Stimulated activated naive B cell treated with anti-CD40 and anti-IgM and Interleukin-4, amounts not matched to agents 10 μg/mL and 1 μg/mL and 100 μg/mL, for 72 hours (primary cell): ENCODE data around the gene ITIH4.

Experiments
- ATAC-seq, 2 donors: fragments of 150-1000 bp; cut with Tn5 transposase; replicated peaks; 2 replicates each; pipeline ENCODE4 v1.10.0; 2021; ENCODE audit warnings: moderate library complexity in 1 of 2
- DNase-seq: peaks from one replicate; pipeline ENCODE4 v3.0.0; 2021
- H3K27ac Mint-ChIP-seq: one replicate; pipeline ENCODE4 v1.8.0; 2022; ENCODE audit warnings: mild to moderate bottlenecking, mixed read lengths
- H3K27me3 Mint-ChIP-seq, 2 donors: one replicate each; pipeline ENCODE4 v1.8.0; 2022; ENCODE audit warnings: mixed read lengths in 2 of 2
- H3K36me3 Mint-ChIP-seq, 2 donors: one replicate each; pipeline ENCODE4 v1.8.0; 2022; ENCODE audit warnings: mixed read lengths in 2 of 2, mild to moderate bottlenecking in 1 of 2
- H3K4me1 Mint-ChIP-seq, 2 donors: one replicate each; pipeline ENCODE4 v1.8.0; 2022; ENCODE audit warnings: mixed read lengths in 2 of 2, mild to moderate bottlenecking in 1 of 2
- H3K4me3 Mint-ChIP-seq, 2 donors: one replicate each; pipeline ENCODE4 v1.8.0; 2022; ENCODE audit warnings: mild to moderate bottlenecking in 2 of 2, mixed read lengths in 2 of 2, moderate library complexity in 1 of 2
- H3K9me3 Mint-ChIP-seq, 2 donors: one replicate each; pipeline ENCODE4 v1.8.0; 2022; ENCODE audit warnings: mixed read lengths in 2 of 2, mild to moderate bottlenecking in 1 of 2

Gene ITIH4

DNA sequence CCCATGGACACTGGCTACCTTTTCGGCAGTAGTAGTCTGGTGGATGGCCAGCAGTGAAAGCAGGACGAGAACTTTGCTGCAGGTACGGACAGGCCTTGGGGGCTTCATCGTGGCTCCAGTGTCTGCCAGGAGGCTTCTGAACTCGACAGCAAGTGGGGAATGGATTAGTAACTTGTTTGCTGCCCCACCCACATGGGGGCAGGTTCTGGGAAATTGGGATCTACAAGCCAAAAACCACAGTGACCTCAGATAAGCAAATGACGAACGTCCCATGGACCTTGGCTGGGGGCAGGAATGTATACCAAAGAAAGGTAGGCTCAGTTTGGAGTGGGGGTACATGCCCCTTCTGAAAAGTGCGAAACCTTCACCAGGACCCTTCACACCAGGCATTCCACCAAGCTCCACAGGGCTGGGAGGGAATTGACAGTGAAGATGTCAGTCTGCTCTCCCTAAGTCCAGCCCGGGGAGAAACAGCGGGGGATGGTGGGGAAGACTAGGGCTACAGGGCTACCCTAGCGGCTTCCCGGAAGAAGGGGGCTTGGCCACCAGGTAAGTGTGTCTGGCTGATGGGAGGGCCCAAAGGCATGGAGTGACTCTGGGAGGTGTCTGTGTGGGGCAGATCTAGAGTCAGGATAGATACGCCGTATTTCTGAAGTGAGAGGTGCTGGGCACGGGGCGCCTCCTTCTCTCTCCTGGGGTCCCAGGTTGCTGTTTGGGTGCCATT, at the start of gene ITIH4:
Gene ITIH4, minus strand, starts transcription at position 138 of the 724 bp plus-strand sequence. Its CDS starts 30 bp downstream, at position 108.
- Mint-ChIP-seq H3K27ac (no peak within 1 kb of the TSS), H3K36me3 (peaks cover 6 to 14% of the 10 kb centered on the region in 2 donors), H3K4me3 (no peak within 1 kb of the TSS), H3K4me1 (no peaks in the 10 kb centered on the region), H3K9me3 (no peaks in the 10 kb centered on the region), H3K27me3 (no peaks in the 10 kb centered on the region)
- DNase-seq, result no peak
- no peak for ATAC-seq

DNA sequence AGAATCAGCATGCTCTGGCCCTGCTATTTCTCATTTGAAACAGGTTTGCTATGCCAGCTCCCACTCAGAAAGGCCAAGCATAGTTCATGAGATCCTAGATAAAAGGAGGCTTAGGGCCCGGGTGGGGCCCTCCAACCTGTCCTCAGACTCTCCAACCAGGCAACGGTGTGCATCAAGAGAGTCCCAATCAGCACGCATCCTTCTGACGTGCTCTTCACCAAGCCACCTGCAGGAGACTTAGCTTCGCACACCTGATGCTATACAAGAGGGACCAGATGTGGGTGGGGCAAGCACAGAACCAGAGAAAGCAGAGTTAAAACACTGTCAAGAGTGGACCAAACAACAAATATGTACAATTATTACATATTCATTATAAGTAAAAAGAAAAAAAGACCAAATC, 49.6 kb upstream of the ITIH4 start:
- Mint-ChIP-seq H3K9me3 (no peaks in the 10 kb centered on the region), H3K4me1 (peaks cover 15 to 25% of the 10 kb centered on the region in 2 donors), H3K27ac (no peak overlapping the region), H3K36me3 (peaks cover 8 to 20% of the 10 kb centered on the region in 2 donors), H3K4me3 (no peak overlapping the region), H3K27me3 (no peaks in the 10 kb centered on the region)
- ATAC-seq, result peak; percentile 40 to 61
- DNase-seq, result no peak

DNA sequence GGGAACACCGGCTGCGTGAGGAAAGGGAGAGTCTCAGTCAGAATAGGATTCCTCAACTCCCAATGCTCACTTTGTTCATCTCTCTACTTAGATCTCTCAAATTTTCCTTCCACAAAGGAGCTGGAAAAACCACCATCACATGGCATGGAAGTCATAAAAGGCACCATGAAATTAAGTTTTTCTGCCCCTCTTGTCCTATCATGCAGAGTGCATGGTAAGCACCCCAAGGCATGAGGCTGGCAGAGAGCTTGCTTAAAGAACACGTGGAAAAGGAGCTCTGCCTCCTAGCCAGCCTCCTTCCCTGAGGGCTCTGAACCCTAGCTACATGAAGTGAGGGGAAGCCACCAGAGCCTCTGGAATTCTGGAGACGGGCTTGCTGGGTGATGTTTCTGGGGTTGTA, 49.1 kb upstream of the ITIH4 start:
- no peak overlapping the region for H3K27ac Mint-ChIP-seq
- ATAC-seq (no peak), DNase-seq (no peak)
- H3K36me3 Mint-ChIP-seq, result peaks cover 6 to 17% of the 10 kb centered on the region in 2 donors
- H3K27me3 Mint-ChIP-seq, result no peaks in the 10 kb centered on the region
- no peaks in the 10 kb centered on the region for H3K9me3 Mint-ChIP-seq
- no peak overlapping the region for H3K4me3 Mint-ChIP-seq
- H3K4me1 Mint-ChIP-seq, result peaks cover 15 to 30% of the 10 kb centered on the region in 2 donors

DNA sequence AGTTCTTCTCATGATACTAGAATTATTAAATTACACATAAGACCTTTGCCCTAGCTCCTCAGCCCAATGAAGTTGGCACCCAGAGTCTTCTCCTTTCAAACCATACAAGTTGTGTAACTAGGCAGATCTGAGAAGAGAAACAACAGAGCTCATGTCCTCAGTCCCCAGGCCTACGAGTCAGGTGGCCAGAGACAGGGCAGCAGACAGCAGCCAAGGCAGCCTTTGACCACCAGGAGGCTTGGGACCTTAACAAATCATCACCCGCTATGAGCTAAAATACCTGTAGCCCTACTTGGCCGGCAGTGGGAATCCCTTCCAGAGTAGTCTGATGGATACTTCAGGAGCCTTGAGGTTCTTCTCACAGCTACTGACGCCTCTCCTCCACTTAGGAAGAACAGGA, 48.6 kb upstream of the ITIH4 start:
- no peak overlapping the region for H3K27ac Mint-ChIP-seq
- no peaks in the 10 kb centered on the region for H3K9me3 Mint-ChIP-seq
- ATAC-seq, result no peak
- no peaks in the 10 kb centered on the region for H3K27me3 Mint-ChIP-seq
- H3K4me3 Mint-ChIP-seq, result no peak overlapping the region
- peaks cover 15 to 35% of the 10 kb centered on the region in 2 donors for H3K4me1 Mint-ChIP-seq
- DNase-seq, result no peak
- H3K36me3 Mint-ChIP-seq, result peaks cover 6 to 17% of the 10 kb centered on the region in 2 donors

DNA sequence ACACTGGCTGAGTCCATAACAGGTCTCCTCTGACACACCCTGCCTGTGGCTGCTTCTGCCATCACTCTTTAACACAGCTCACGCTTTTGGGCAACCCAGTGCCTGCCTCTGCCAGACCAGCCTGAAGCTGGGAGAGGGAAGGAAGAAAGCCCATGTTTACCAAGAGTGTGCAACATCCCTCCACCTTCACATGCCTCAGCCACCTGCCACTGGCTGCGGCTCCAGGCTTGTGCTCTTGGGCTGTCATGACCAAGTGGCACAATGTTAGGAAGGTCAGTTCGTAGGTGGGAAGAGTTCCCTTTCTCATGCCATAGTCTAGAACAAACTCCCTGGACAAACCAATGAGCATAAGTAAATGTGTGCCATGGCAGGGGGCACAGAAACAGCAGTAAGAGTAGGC, 46.6 kb upstream of the ITIH4 start:
- ATAC-seq, result no peak

DNA sequence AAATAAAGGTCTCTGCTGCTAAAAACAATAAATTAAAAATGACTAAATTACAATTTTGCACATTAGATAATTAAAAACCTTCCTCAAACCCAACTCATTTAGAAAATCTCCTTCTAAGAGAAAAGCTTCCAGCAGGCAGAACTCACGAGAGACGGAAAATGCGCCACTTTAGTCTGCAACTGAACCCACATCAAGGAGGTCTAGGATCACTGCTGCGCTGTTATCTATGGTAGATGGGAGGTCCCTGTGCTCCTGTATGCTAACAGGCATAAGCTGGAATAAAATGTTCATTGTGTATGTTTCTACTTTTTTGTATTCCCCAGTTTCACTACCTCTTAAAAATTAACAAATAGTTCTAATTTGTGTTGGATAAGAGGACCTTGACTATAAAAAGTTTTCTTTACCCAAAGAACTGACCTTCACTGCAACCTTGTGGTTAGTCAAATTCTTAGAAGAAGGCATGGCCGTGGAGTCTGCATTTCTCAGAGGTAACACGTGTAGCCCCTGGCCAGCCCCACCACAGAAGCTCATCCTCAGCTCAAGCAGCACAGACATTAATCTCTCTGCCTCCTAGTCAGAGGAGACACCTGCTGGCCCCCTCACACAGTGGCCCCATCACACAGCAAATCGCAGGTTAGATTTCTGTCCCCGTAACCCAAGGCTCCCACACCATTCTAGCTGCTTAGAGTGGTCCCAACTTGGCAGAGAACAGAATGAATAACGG, 44.6 kb upstream of the ITIH4 start:
- Mint-ChIP-seq H3K9me3 (no peaks in the 10 kb centered on the region), H3K27me3 (no peaks in the 10 kb centered on the region), H3K4me3 (no peak overlapping the region), H3K36me3 (peaks cover 6 to 24% of the 10 kb centered on the region in 2 donors), H3K4me1 (peaks cover 13 to 33% of the 10 kb centered on the region in 2 donors), H3K27ac (no peak overlapping the region)
- peak in 1 of 2 donors; percentile 60 for ATAC-seq
- DNase-seq, result no peak

More for the DNA sequence above, 46.6 kb upstream of the ITIH4 start:
- H3K36me3 Mint-ChIP-seq, result peaks cover 6 to 17% of the 10 kb centered on the region in 2 donors
- no peaks in the 10 kb centered on the region for H3K27me3 Mint-ChIP-seq
- no peak for DNase-seq
- no peak overlapping the region for H3K4me3 Mint-ChIP-seq
- no peak overlapping the region for H3K27ac Mint-ChIP-seq
- H3K4me1 Mint-ChIP-seq, result peaks cover 15 to 40% of the 10 kb centered on the region in 2 donors
- no peaks in the 10 kb centered on the region for H3K9me3 Mint-ChIP-seq

DNA sequence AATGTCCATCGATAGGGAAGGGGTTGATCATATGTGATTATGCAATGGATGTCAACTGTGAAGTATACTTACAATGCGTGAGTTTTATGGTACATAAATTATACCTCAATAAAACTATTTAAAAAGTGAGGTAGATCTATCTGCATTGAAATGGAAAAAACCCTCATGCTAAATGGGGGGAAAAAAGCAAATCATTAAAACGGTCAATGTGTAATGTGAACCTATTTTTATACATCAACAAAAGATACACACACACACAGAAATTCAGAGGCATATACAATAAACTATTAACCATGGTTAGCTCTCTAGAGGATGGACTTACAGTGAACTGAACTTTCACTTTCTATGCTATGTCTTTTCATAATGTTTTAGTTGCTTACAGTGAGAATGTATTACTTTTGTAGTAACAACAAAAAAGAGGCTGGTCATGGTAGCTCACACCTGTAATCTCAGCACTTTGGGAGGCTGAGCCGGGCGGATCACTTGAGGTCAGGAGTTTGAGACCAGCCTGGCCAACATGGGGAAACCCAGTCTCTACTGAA, 43.8 kb upstream of the ITIH4 start:
- no peaks in the 10 kb centered on the region for H3K9me3 Mint-ChIP-seq
- peaks cover 6 to 23% of the 10 kb centered on the region in 2 donors for H3K36me3 Mint-ChIP-seq
- H3K4me3 Mint-ChIP-seq, result no peak overlapping the region
- ATAC-seq (no peak), DNase-seq (no peak)
- H3K27ac Mint-ChIP-seq, result no peak overlapping the region
- H3K27me3 Mint-ChIP-seq, result no peaks in the 10 kb centered on the region
- H3K4me1 Mint-ChIP-seq, result peaks cover 8 to 27% of the 10 kb centered on the region in 2 donors

DNA sequence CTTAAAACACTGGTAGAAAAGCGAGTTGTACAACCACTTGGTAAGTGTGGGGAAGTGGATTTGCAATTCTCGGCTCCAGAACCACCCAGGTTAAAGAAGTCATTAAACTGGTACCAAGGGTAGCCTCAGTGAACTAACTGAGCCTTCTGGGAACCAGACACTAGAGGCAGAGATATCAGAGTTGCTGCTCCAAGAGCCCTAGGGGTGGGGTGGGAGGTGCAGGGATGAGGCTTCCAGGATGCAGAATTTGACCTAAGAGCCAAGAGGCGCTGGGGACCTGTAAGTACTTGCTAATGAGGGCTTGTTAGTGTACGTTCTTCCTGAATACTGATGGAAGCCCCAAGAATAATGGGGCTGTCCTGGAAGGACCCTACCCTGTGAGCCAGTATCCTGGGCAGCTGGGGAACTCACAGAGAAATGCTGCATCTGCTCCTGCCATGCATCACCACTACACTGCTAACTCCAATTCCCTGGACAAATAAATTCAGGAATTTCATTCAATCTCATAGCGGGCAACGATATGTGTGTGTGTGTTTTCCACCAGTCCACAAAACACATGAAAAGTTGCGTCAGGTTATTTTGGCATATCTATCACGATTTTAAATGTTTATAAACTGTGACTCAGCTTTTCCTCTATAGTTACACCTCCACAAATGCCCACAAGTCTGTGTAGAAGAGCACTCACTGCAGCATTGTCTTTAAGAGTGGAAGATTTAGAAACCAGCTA, 43.1 kb upstream of the ITIH4 start:
- ATAC-seq, result no peak
- H3K27ac Mint-ChIP-seq, result no peak overlapping the region

DNA sequence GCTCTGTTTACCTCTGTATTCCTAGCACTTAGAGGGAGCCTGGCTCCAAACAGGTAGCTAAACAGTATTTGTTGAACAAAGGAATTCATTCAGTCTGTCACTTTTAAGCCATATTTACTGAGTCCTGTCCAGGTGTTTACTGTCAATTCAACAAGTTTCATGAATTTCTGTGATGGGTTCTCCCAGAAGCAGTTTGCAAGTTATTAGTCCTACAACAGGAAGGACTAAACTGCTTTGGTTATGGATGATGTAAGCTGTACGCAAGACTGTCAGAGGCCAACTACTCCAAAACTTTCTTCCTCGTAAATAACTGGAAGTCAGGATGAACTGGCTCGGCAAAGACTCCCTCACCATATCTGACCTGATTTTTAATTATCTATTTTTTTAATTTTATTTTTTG, 41.8 kb upstream of the ITIH4 start:
- Mint-ChIP-seq H3K27me3 (no peaks in the 10 kb centered on the region), H3K4me1 (peaks cover 8 to 27% of the 10 kb centered on the region in 2 donors), H3K4me3 (no peak overlapping the region), H3K27ac (no peak overlapping the region), H3K9me3 (no peaks in the 10 kb centered on the region), H3K36me3 (peaks cover 3 to 22% of the 10 kb centered on the region in 2 donors)
- no peak for DNase-seq
- no peak for ATAC-seq

More for the DNA sequence above, 43.1 kb upstream of the ITIH4 start:
- peaks cover 4 to 20% of the 10 kb centered on the region in 2 donors for H3K36me3 Mint-ChIP-seq
- H3K9me3 Mint-ChIP-seq, result no peaks in the 10 kb centered on the region
- H3K4me1 Mint-ChIP-seq, result peaks cover 8 to 27% of the 10 kb centered on the region in 2 donors
- no peaks in the 10 kb centered on the region for H3K27me3 Mint-ChIP-seq
- DNase-seq, result no peak
- no peak overlapping the region for H3K4me3 Mint-ChIP-seq

DNA sequence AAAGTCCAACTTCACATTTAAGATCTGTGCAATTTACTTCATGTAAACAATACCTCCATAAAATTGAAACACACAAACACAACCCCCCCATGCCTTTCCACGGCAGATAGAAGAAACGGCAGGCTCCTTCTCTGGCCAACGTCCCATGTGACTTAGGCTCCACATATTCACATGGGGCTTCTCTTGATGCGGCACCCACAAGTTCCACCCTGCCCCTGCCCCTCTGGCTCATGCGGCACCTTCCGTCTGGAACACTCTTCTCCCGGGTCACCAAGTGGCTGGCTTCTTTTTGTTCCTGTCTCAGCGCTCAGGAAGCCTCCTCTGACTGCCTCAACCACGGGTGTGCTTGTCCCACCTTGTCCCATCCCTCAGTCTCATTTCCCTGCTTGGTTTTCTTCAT, 41.3 kb upstream of the ITIH4 start:
- no peak overlapping the region for H3K4me3 Mint-ChIP-seq
- peaks cover 4 to 20% of the 10 kb centered on the region in 2 donors for H3K36me3 Mint-ChIP-seq
- H3K9me3 Mint-ChIP-seq, result no peaks in the 10 kb centered on the region
- H3K27ac Mint-ChIP-seq, result no peak overlapping the region
- DNase-seq, result no peak
- peaks cover 8 to 27% of the 10 kb centered on the region in 2 donors for H3K4me1 Mint-ChIP-seq
- H3K27me3 Mint-ChIP-seq, result no peaks in the 10 kb centered on the region
- no peak for ATAC-seq

DNA sequence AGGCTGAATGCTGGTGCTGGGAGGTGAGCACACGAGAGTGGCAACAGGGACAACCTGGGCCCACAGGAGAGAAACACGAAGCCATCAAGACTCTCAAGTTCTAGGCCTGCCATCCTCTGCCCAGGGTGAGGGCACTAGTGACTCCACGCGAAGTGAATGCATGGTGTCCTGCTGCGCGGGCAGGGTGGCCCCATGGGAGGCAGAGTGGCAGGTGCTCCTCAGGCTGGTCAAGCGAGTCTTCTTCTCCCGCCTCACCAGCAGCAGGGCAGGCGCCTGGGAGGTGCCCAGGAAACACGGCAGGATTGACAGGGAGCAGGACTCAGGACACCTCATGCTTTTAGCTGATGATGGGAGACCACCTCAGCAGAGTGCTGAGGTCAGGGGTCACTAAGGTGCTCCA, 40.0 kb upstream of the ITIH4 start:
- no peak for DNase-seq
- Mint-ChIP-seq H3K36me3 (peaks cover 14 to 31% of the 10 kb centered on the region in 2 donors), H3K9me3 (peaks cover 7 to 9% of the 10 kb centered on the region in 2 donors), H3K4me1 (peaks cover 8 to 26% of the 10 kb centered on the region in 2 donors), H3K27me3 (no peaks in the 10 kb centered on the region), H3K4me3 (no peak overlapping the region), H3K27ac (no peak overlapping the region)
- no peak for ATAC-seq

DNA sequence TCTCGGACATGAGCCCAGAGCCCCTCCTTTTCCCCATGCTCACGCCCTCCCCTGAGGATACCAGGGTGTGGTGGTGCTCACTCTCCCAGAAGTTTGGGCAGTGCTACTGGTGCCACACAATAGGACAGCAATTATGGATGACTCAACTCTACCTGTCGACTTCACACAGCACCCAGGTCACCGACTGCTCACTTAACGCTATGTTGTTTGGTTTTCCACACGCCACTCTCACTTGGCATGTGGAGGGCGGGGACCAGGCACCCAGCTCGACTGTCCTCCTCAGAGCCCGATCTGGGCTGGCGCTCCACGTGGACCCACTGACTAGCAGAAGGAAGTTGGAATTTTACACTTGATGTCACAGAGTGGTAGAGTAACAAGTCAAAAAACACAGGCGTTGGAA, 36.0 kb upstream of the ITIH4 start:
- H3K4me3 Mint-ChIP-seq, result no peak overlapping the region
- no peaks in the 10 kb centered on the region for H3K27me3 Mint-ChIP-seq
- peaks cover 17 to 50% of the 10 kb centered on the region in 2 donors for H3K36me3 Mint-ChIP-seq

DNA sequence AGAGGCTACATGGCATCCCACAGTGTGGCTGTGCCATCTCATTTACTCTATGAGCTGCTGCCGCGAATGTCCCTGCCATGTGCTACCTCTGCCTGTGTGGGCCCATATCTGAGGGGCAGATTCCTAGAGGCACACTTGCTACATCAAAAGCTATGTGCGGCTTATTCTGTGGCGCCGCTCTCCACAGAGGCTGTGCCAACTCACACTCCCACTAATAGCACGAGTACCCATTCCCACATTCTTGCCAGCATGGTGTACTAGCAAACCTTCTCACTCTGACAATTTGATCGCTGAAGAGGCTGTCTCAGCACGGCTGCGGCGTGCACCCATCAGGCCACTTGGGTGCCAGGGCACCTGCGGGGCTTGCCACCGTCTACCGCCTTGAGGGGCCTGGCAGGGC, 35.5 kb upstream of the ITIH4 start:
- DNase-seq (no peak), ATAC-seq (no peak)
- no peak overlapping the region for H3K27ac Mint-ChIP-seq
- peaks cover 14 to 17% of the 10 kb centered on the region in 2 donors for H3K9me3 Mint-ChIP-seq
- no peak overlapping the region for H3K4me3 Mint-ChIP-seq
- H3K36me3 Mint-ChIP-seq, result peaks cover 17 to 49% of the 10 kb centered on the region in 2 donors
- H3K27me3 Mint-ChIP-seq, result no peaks in the 10 kb centered on the region
- H3K4me1 Mint-ChIP-seq, result peaks cover 6 to 7% of the 10 kb centered on the region in 2 donors

More for the DNA sequence above, 36.0 kb upstream of the ITIH4 start:
- peaks cover 6 to 7% of the 10 kb centered on the region in 2 donors for H3K4me1 Mint-ChIP-seq
- H3K27ac Mint-ChIP-seq, result peak overlapping the region; percentile 44
- peaks cover 14 to 17% of the 10 kb centered on the region in 2 donors for H3K9me3 Mint-ChIP-seq
- DNase-seq, result no peak
- ATAC-seq, result no peak

DNA sequence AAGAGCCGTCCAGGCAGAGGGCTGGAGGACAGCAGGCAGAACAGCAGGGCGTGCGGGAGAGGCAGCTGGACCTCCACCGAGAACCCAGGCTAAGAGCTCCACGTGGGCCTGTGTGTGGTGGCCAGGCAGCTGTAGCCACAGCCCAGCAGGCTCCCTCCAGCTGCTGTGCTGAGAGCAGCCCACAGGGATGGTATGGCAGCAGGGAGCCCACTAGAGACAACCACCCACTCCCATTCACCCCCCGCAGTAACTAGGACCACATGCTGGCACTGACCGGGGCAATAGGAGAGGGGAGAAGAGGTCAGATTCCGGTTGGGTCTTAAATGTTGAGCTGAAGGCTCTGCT, 29.9 kb upstream of the ITIH4 start:
- Mint-ChIP-seq H3K27ac (no peak overlapping the region), H3K27me3 (no peaks in the 10 kb centered on the region), H3K36me3 (peaks cover 3 to 37% of the 10 kb centered on the region in 2 donors), H3K4me1 (peaks cover 5 to 7% of the 10 kb centered on the region in 2 donors), H3K4me3 (no peak overlapping the region), H3K9me3 (peaks cover 7 to 8% of the 10 kb centered on the region in 2 donors)
- ATAC-seq (no peak), DNase-seq (no peak)
